K562 treated with DMSO at 1 percent for 4 hours (cell line): ENCODE measurements around the gene CACNA1S. TPM values are rescaled to one million over a fixed set of nuclear protein-coding genes. Genes with fewer than 3 reads are reported as not detected.

Experiments used
- total RNA-seq: library from RNA; unstranded; fragments of 300-600 nt; gene quantifications from 2 replicates; pipeline ENCODE4 v1.2.3, GENCODE V29; 2022; ENCODE audit not compliant: insufficient read depth

Gene CACNA1S
- not detected in 2 replicates for total RNA-seq

GRCh38 chr1:201112173-201112731 lies at the start of gene CACNA1S:
Gene CACNA1S (minus strand): TSS chr1:201112426. CDS start chr1:201112339, 87 bp downstream.

GRCh38 chr1:201154389-201155165 lies 42.4 kb upstream of the CACNA1S start, which contains the start of gene TMEM9:
Gene TMEM9 (minus strand): TSS chr1:201154474. CDS start chr1:201153923, 551 bp downstream.

DNA sequence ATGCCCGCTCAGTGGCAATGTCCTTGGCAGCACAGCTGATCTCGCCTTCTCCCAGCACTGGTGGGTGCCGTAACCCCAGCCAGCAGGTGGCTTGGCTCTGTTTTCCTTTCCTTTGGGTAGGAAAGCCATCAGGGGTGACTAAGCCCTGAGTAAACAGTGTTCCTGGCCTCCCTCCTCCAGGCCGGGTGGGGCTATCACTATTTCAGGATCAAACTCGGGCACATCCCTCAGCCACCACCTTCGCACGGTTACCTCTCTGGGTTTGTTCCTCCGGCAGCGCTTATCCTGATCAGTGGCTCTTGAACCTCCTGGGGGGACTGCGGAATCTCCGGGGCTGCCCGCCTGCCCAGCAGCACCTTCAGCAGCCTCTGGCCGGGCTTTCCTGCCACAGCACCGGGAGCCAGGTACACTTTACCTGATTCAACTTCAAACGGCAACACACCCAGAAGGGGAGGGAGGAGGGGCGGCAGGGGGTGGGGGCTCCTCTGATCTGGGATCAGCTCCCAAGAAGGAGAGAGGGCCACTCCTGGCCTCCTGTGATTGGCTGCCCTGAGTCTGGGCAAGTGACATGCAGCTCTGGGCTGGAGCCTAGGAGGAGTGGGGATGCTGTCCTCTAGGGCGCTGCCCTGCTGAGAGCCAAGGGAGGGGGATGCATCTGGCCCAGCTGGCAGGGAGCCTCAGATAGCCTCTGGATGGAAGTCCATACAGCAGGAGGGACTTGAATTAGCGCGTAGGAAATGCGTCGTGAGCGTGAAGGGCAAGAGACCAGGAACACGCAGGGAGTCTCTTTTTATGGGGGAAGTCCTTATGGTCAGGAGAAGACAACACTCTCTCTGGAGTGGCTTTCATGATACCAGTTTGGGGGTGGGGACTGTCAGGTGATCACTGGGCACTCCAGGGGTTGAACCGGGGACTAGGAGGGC lies 14.9 kb upstream of the CACNA1S start, which contains the start of gene ASCL5:
TSS of gene ASCL5 (minus strand) at position 353 of the 923 bp plus-strand sequence. CDS start 11,812 bp downstream, outside the sequence.

DNA sequence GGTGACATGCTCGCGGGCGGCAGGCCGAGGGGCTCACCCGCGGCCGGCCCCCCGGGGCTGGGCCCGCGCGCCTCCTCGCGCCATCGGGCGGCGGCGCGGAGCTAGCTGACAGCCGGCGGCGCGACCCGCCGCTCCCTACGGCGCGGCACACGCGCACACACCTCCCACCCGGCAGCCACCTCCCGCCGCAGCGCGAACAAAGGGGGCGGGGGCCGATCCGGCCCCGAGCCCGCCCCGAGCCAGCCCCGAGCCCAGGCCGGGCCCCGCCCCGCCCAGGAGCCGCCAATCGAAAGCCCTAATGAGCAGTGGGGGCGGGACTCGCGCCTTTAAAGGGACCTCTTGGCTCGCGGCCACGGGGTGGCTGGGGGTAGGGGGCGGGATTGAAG lies 88.7 kb downstream of the CACNA1S start, which contains the start of gene KIF21B:
TSS of gene KIF21B (minus strand) at position 198 of the 386 bp plus-strand sequence. CDS start 331 bp downstream, outside the sequence.

Other genes with a start within 250 kb of the CACNA1S start
- not detected in 2 replicates for gene GPR25, start 239.4 kb downstream of the CACNA1S start, total RNA-seq
- gene INAVA, start 217.5 kb downstream of the CACNA1S start, total RNA-seq: not detected in 2 replicates
- 4.4 and 6.6 TPM in 2 replicates for gene KIF21B, start 88.7 kb downstream of the CACNA1S start, total RNA-seq
- not detected in 2 replicates for gene ASCL5, start 14.8 kb upstream of the CACNA1S start, total RNA-seq
- gene TMEM9, start 42.0 kb upstream of the CACNA1S start, total RNA-seq: 106 and 109 TPM in 2 replicates
- gene IGFN1, start 78.4 kb upstream of the CACNA1S start, total RNA-seq: not detected in 2 replicates
- not detected in 2 replicates for gene PKP1, start 171.1 kb upstream of the CACNA1S start, total RNA-seq